SK-N-SH (cell line): Measurements from ENCODE around the gene CD36. TPM values are rescaled to one million over a fixed set of nuclear protein-coding genes. Genes with fewer than 3 reads are reported as not detected.

ENCODE experiments used
- CTCF ChIA-PET: fragments of 300-600, 350-600 bp; formaldehyde crosslinking; extraction: SDS; loops from one replicate; lab custom pipeline; 2021; lab: Yijun Ruan, JAX
- POLR2A ChIA-PET: fragments of 350-600 bp; sonication (Branson Sonifier 250); formaldehyde crosslinking; extraction: SDS; loops from one replicate; lab custom pipeline; 2020; ENCODE audit warnings: antibody characterized with exemption, inconsistent platforms; lab: Yijun Ruan, JAX
- DNase-seq: peaks from one replicate; pipeline ENCODE4 v3.0.0; 2012
- H2AFZ ChIP-seq: fragments of 200-600 bp; sonication (generic); 2 replicates; pipeline ENCODE4 v1.8.1; 2016; ENCODE audit warnings: antibody characterized with exemption, mild to moderate bottlenecking, low read depth
- H3F3A ChIP-seq: fragments of 200-600 bp; sonication (generic); replicated peaks from 2 replicates; pipeline ENCODE3; 2016; ENCODE audit warnings: antibody characterized with exemption, mild to moderate bottlenecking; ENCODE audit not compliant: insufficient read depth
- H3K27ac ChIP-seq, 2 experiments: fragments of 200-500 bp in 1 of 2; fragments of 200-600 bp in 1 of 2; sonication (Bioruptor generic) in 1 of 2; sonication (generic), shearing (Covaris generic) in 1 of 2; 2 replicates each; pipeline versions ENCODE4 v1.5.1 to v1.6.1; 2014 to 2016; ENCODE audit warnings: low read depth in 2 of 2, inconsistent platforms in 1 of 2, low read length in 1 of 2, mild to moderate bottlenecking in 1 of 2, mixed read lengths in 1 of 2
- H3K27me3 ChIP-seq: fragments of 200-600 bp; sonication (generic), shearing (Covaris generic); 2 replicates; pipeline ENCODE4 v1.6.1; 2016; ENCODE audit warnings: mixed run types; ENCODE audit not compliant: insufficient read depth
- H3K36me3 ChIP-seq, 2 experiments: fragments of 200-500 bp in 1 of 2; fragments of 200-600 bp in 1 of 2; sonication (Bioruptor generic) in 1 of 2; sonication (generic) in 1 of 2; replicated peaks in 1 of 2; 2 replicates each; pipeline versions ENCODE3 to v1.5.1; 2014 to 2016; ENCODE audit warnings: low read length in 1 of 2, mild to moderate bottlenecking in 1 of 2; ENCODE audit not compliant: insufficient read depth in 2 of 2, control insufficient read depth in 1 of 2
- H3K4me1 ChIP-seq, 2 experiments: fragments of 200-500 bp in 1 of 2; fragments of 200-600 bp in 1 of 2; sonication (Bioruptor generic) in 1 of 2; sonication (generic), shearing (Covaris generic) in 1 of 2; 2 replicates each; pipeline versions ENCODE4 v1.5.1 to v1.6.1; 2014 to 2016; ENCODE audit warnings: low read depth in 1 of 2, low read length in 1 of 2, mixed run types in 1 of 2; ENCODE audit not compliant: insufficient read depth in 2 of 2, control insufficient read depth in 1 of 2
- H3K4me2 ChIP-seq: fragments of 200-600 bp; sonication (generic), shearing (Covaris generic); 2 replicates; pipeline ENCODE4 v1.6.1; 2017; ENCODE audit warnings: mixed run types
- H3K4me3 ChIP-seq, 2 experiments: fragments of 200-500 bp in 1 of 2; fragments of 200-600 bp in 1 of 2; sonication (Bioruptor generic) in 1 of 2; sonication (generic), shearing (Covaris generic) in 1 of 2; 2 replicates each; pipeline versions ENCODE4 v1.5.1 to v1.8.1; 2014 to 2016; ENCODE audit warnings: low read depth in 2 of 2, inconsistent platforms in 1 of 2, low read length in 1 of 2, mild to moderate bottlenecking in 1 of 2, mixed read lengths in 1 of 2, moderate library complexity in 1 of 2
- H3K79me2 ChIP-seq: fragments of 200-600 bp; sonication (generic); 2 replicates; pipeline ENCODE4 v1.8.1; 2017; ENCODE audit warnings: mild to moderate bottlenecking; ENCODE audit not compliant: insufficient read depth
- H3K9ac ChIP-seq: fragments of 200-600 bp; sonication (generic); 2 replicates; pipeline ENCODE4 v1.6.1; 2017; ENCODE audit warnings: mixed run types
- H3K9me2 ChIP-seq: fragments of 200-600 bp; sonication (generic); 2 replicates; pipeline ENCODE4 v1.6.1; 2017; ENCODE audit warnings: mixed run types
- H3K9me3 ChIP-seq: fragments of 200-600 bp; sonication (generic); 2 replicates; pipeline ENCODE4 v1.6.1; 2017; ENCODE audit warnings: mixed run types, mild to moderate bottlenecking, moderate library complexity
- H4K20me1 ChIP-seq: fragments of 200-600 bp; sonication (generic); 2 replicates; pipeline ENCODE4 v1.6.1; 2017; ENCODE audit warnings: mild to moderate bottlenecking, mixed run types; ENCODE audit not compliant: insufficient read depth
- CHD2 ChIP-seq: fragments of 150-350 bp; IDR thresholded peaks from 2 replicates; pipeline ENCODE4 v1.6.1; 2018; ENCODE audit warnings: low read length; ENCODE audit not compliant: partially characterized antibody
- EP300 ChIP-seq, 2 experiments: IDR thresholded peaks; 2 replicates each; pipeline versions ENCODE4 v1.4.0 to v1.6.1; 2012; ENCODE audit warnings: borderline replicate concordance in 1 of 2, low read depth in 1 of 2, low read length in 1 of 2
- FOSL2 ChIP-seq: IDR thresholded peaks from 2 replicates; pipeline ENCODE4 v1.4.0; 2012; ENCODE audit warnings: low read depth, mild to moderate bottlenecking, moderate library complexity, borderline replicate concordance
- FOXJ3 ChIP-seq: sonication (generic); formaldehyde crosslinking; IDR thresholded peaks from 2 replicates; pipeline ENCODE4 v1.5.1; 2020; ENCODE audit warnings: mild to moderate bottlenecking, missing genetic modification reagents
- MEF2A ChIP-seq: IDR thresholded peaks from 2 replicates; pipeline ENCODE4 v1.4.0; 2012; ENCODE audit warnings: low read depth, borderline replicate concordance
- MXI1 ChIP-seq: IDR thresholded peaks from 2 replicates; pipeline ENCODE4 v1.6.1; 2012; ENCODE audit warnings: mild to moderate bottlenecking, low read depth, low read length, improper control_type of control experiment
- NFIC ChIP-seq: IDR thresholded peaks from 2 replicates; pipeline ENCODE4 v1.4.0; 2012; ENCODE audit warnings: borderline replicate concordance
- NRF1 ChIP-seq: IDR thresholded peaks from 2 replicates; pipeline ENCODE4 v1.6.1; 2012; ENCODE audit warnings: low read depth, mild to moderate bottlenecking, low read length
- POLR2AphosphoS5 ChIP-seq: IDR thresholded peaks from 2 replicates; pipeline ENCODE4 v1.6.1; 2012; ENCODE audit warnings: low read depth, low read length
- RAD21 ChIP-seq: IDR thresholded peaks from 2 replicates; pipeline ENCODE4 v1.6.1; 2012; ENCODE audit warnings: mild to moderate bottlenecking, low read length
- RFX5 ChIP-seq: IDR thresholded peaks from 2 replicates; pipeline ENCODE4 v1.6.1; 2012; ENCODE audit warnings: mild to moderate bottlenecking, improper control_type of control experiment, low read length
- RXRA ChIP-seq: IDR thresholded peaks from 2 replicates; pipeline ENCODE4 v1.4.0; 2012; ENCODE audit warnings: low read depth, mild to moderate bottlenecking, borderline replicate concordance
- SMC3 ChIP-seq: IDR thresholded peaks from 2 replicates; pipeline ENCODE4 v1.6.1; 2012; ENCODE audit warnings: low read depth, low read length, improper control_type of control experiment
- TAF1 ChIP-seq: IDR thresholded peaks from 2 replicates; pipeline ENCODE4 v1.6.1; 2012; ENCODE audit warnings: low read depth, mild to moderate bottlenecking, low read length, moderate library complexity, borderline replicate concordance
- TEAD4 ChIP-seq: IDR thresholded peaks from 2 replicates; pipeline ENCODE4 v1.4.0; 2012; ENCODE audit warnings: mild to moderate bottlenecking, borderline replicate concordance; ENCODE audit not compliant: insufficient read depth
- WGBS: methylation state at CpG from one replicate; pipeline ENCODE4 v1.1.6; 2017; ENCODE audit warnings: low lambda C conversion rate; 5-methylcytosine and 5-hydroxymethylcytosine counted together
- polyA plus RNA-seq, 3 experiments: library from polyadenylated mRNA; depleted of rRNA; stranded (reverse); fragments of >200 nt; gene quantifications; 2 replicates each; pipeline ENCODE4 v1.2.3, GENCODE V29; 2012
- TF ChIP-seq, protein P1 (sequence below): fragments of 150-350 bp; IDR thresholded peaks from 2 replicates; pipeline ENCODE4 v1.6.1; 2016; ENCODE audit warnings: mild to moderate bottlenecking, low read depth, low read length
- TF ChIP-seq, protein P2 (sequence below): fragments of 150-350 bp; IDR thresholded peaks from 2 replicates; pipeline ENCODE4 v1.6.1; 2017; ENCODE audit warnings: antibody characterized with exemption, low read length, low read depth, borderline replicate concordance
- TF ChIP-seq, protein P3 (sequence below): IDR thresholded peaks from 2 replicates; pipeline ENCODE4 v1.4.0; 2012; ENCODE audit warnings: low read depth, borderline replicate concordance
- TF ChIP-seq, protein P4 (sequence below): IDR thresholded peaks from 2 replicates; pipeline ENCODE4; 2012
- TF ChIP-seq, protein P5 (sequence below): fragments of 200-600 bp; sonication (generic); IDR thresholded peaks from 2 replicates; pipeline ENCODE4 v1.6.1; 2017; ENCODE audit warnings: antibody characterized with exemption, mild to moderate bottlenecking, moderate library complexity

The CD36 gene
- polyA plus RNA-seq, 1 of the 3 experiments (the other 2 are of a cell fraction) = 0.10 TPM

DNA sequence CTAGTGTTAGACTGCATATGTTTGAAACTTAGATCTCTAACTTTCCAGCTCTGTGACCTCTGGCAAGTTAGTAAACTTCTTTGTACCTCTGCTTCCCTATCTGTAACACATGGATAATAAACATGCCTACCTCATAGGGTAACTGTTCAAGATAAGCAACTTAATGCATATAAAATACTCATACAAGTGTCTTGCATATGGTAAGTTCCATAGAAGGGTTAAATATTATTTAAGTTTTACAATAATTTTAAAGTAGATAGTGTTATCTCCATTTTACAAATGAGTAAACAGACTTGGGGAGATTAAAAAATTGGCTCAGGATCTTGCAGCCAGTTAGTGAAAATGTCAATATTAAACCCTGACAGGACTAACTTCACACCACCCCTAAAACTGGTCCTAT is 30.1 kb upstream of the CD36 start:
- H3K9me3 ChIP-seq = no peaks in the 10 kb centered on the region
- no peaks in the 10 kb centered on the region for H4K20me1 ChIP-seq
- H3K4me3 ChIP-seq = no peak overlapping the region
- no peaks in the 10 kb centered on the region for H3K9me2 ChIP-seq
- no peaks in the 10 kb centered on the region for H3K79me2 ChIP-seq
- H3K27ac ChIP-seq = no peak overlapping the region
- H3K4me2 ChIP-seq = no peak overlapping the region
- DNase-seq = no peak
- H3K36me3 ChIP-seq = no peaks in the 10 kb centered on the region
- H3K4me1 ChIP-seq = peaks cover 3 to 20% of the 10 kb centered on the region in 2 experiments
- POLR2A ChIA-PET = no interaction called here
- no peak overlapping the region for H2AFZ ChIP-seq
- CTCF ChIA-PET = interaction anchor here (0.8 to 1.4 kb wide), 2 partner anchors 34 to 56 kb away, joined by 3 read pairs; no protein-coding TSS in a partner anchor
- no peaks in the 10 kb centered on the region for H3K27me3 ChIP-seq
- no peak overlapping the region for H3K9ac ChIP-seq
- TF ChIP-seq TAF1 (no peak), POLR2AphosphoS5 (no peak), SMC3 (no peak), FOSL2 (no peak), NRF1 (no peak), RXRA (no peak), RFX5 (no peak), FOXJ3 (CRISPR knock-in tag) (no peak), RAD21 (no peak)
- TF ChIP-seq, protein P1, sequence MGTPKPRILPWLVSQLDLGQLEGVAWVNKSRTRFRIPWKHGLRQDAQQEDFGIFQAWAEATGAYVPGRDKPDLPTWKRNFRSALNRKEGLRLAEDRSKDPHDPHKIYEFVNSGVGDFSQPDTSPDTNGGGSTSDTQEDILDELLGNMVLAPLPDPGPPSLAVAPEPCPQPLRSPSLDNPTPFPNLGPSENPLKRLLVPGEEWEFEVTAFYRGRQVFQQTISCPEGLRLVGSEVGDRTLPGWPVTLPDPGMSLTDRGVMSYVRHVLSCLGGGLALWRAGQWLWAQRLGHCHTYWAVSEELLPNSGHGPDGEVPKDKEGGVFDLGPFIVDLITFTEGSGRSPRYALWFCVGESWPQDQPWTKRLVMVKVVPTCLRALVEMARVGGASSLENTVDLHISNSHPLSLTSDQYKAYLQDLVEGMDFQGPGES = no peak
- TF ChIP-seq, protein P2, sequence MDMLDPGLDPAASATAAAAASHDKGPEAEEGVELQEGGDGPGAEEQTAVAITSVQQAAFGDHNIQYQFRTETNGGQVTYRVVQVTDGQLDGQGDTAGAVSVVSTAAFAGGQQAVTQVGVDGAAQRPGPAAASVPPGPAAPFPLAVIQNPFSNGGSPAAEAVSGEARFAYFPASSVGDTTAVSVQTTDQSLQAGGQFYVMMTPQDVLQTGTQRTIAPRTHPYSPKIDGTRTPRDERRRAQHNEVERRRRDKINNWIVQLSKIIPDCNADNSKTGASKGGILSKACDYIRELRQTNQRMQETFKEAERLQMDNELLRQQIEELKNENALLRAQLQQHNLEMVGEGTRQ = no peak
- peaks cover 15% of the 10 kb centered on the region for H3F3A ChIP-seq

DNA sequence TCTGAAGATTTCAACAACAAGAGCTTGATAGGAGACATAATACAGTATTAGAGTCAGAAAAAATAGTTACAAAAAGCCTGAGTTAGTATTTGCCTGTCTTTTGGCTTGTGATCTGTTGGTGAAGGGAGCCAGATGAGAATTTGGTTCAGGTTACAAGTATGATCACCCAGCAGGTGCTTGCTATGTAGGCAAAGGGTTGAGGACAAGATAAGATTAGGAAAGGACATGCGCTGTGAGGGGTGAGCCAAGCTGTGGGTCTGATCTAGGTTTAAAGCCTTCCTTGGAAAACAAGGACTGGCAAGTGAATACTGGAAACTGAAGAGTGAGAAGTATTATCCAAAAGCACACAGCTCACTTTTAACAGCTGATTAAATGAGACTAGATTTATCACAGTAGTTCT is 28.7 kb upstream of the CD36 start:
- Histone ChIP-seq H4K20me1 (no peaks in the 10 kb centered on the region), H3K9me2 (no peaks in the 10 kb centered on the region), H3K79me2 (no peaks in the 10 kb centered on the region), H2AFZ (no peak overlapping the region), H3K4me1 (peaks cover 3 to 20% of the 10 kb centered on the region in 2 experiments), H3K9me3 (no peaks in the 10 kb centered on the region), H3K36me3 (no peaks in the 10 kb centered on the region), H3K4me2 (no peak overlapping the region), H3K4me3 (no peak overlapping the region), H3K27ac (no peak overlapping the region), H3F3A (peaks cover 19% of the 10 kb centered on the region), H3K27me3 (no peaks in the 10 kb centered on the region), H3K9ac (no peak overlapping the region)
- ChIA-PET CTCF (interaction anchor here (1.3 to 1.4 kb wide), 2 partner anchors 17 to 32 kb away, joined by 3 to 4 read pairs; no protein-coding TSS in a partner anchor), POLR2A (no interaction called here)
- 93% methylated on average over 1 of the region's 1 CpG for WGBS
- DNase-seq = no peak
- TF ChIP-seq FOXJ3 (CRISPR knock-in tag) (no peak), NFIC (no peak), RFX5 (no peak), MEF2A (no peak), MXI1 (no peak), FOSL2 (no peak), NRF1 (no peak), EP300 (IDR thresholded peaks at IDR 0.05; ENCODE audit: borderline replicate concordance in 1 of 2, low read depth in 1 of 2, low read length in 1 of 2) (no peak), RXRA (no peak), CHD2 (no peak), TEAD4 (no peak), POLR2AphosphoS5 (no peak), SMC3 (no peak), TAF1 (no peak)
- TF ChIP-seq, protein P2 = no peak
- TF ChIP-seq, protein P3, sequence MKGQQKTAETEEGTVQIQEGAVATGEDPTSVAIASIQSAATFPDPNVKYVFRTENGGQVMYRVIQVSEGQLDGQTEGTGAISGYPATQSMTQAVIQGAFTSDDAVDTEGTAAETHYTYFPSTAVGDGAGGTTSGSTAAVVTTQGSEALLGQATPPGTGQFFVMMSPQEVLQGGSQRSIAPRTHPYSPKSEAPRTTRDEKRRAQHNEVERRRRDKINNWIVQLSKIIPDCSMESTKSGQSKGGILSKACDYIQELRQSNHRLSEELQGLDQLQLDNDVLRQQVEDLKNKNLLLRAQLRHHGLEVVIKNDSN = no peak
- TF ChIP-seq, protein P4, sequence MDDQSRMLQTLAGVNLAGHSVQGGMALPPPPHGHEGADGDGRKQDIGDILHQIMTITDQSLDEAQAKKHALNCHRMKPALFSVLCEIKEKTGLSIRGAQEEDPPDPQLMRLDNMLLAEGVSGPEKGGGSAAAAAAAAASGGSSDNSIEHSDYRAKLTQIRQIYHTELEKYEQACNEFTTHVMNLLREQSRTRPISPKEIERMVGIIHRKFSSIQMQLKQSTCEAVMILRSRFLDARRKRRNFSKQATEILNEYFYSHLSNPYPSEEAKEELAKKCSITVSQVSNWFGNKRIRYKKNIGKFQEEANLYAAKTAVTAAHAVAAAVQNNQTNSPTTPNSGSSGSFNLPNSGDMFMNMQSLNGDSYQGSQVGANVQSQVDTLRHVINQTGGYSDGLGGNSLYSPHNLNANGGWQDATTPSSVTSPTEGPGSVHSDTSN = no peak
- TF ChIP-seq, protein P5, sequence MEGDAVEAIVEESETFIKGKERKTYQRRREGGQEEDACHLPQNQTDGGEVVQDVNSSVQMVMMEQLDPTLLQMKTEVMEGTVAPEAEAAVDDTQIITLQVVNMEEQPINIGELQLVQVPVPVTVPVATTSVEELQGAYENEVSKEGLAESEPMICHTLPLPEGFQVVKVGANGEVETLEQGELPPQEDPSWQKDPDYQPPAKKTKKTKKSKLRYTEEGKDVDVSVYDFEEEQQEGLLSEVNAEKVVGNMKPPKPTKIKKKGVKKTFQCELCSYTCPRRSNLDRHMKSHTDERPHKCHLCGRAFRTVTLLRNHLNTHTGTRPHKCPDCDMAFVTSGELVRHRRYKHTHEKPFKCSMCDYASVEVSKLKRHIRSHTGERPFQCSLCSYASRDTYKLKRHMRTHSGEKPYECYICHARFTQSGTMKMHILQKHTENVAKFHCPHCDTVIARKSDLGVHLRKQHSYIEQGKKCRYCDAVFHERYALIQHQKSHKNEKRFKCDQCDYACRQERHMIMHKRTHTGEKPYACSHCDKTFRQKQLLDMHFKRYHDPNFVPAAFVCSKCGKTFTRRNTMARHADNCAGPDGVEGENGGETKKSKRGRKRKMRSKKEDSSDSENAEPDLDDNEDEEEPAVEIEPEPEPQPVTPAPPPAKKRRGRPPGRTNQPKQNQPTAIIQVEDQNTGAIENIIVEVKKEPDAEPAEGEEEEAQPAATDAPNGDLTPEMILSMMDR = no peak
